HL-60 (cell line): ENCODE data around the gene CERS5.

Experiments
- GABPA ChIP-seq: IDR thresholded peaks from 2 replicates; pipeline ENCODE4 v1.6.1; 2012; ENCODE audit warnings: low read depth
- POLR2AphosphoS5 ChIP-seq: IDR thresholded peaks from 2 replicates; pipeline ENCODE4 v1.6.1; 2012; ENCODE audit warnings: low read depth
- TF ChIP-seq, protein P1 (sequence below): IDR thresholded peaks from one replicate; pipeline ENCODE4 v1.5.1; 2011; ENCODE audit warnings: low read length, control low read depth, inconsistent platforms; ENCODE audit not compliant: insufficient read depth
- TF ChIP-seq, protein P2 (sequence below): IDR thresholded peaks from 2 replicates; pipeline ENCODE4 v1.6.1; 2012; ENCODE audit warnings: low read depth; ENCODE audit not compliant: insufficient replicate concordance

DNA sequence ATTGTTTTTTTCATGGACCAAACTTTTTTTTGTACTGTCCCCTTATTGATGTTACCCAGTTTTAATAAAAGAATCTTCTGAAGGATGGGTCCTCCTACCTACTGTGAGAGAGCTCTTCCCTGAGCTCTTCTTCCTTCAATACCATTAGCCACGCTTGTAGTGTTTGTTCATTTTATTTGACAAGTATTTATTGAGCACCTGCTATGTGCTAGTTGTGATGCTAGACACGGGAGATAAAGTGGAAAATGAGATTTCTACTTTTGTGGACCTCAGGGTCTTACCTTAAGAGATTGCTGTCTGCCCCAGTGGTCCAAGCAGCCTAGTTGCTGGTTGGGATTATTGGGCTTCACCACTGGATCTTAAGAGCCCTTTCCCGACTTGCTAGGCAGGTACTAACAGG lies 66.6 kb downstream of the CERS5 start:
- TF ChIP-seq, protein P1, sequence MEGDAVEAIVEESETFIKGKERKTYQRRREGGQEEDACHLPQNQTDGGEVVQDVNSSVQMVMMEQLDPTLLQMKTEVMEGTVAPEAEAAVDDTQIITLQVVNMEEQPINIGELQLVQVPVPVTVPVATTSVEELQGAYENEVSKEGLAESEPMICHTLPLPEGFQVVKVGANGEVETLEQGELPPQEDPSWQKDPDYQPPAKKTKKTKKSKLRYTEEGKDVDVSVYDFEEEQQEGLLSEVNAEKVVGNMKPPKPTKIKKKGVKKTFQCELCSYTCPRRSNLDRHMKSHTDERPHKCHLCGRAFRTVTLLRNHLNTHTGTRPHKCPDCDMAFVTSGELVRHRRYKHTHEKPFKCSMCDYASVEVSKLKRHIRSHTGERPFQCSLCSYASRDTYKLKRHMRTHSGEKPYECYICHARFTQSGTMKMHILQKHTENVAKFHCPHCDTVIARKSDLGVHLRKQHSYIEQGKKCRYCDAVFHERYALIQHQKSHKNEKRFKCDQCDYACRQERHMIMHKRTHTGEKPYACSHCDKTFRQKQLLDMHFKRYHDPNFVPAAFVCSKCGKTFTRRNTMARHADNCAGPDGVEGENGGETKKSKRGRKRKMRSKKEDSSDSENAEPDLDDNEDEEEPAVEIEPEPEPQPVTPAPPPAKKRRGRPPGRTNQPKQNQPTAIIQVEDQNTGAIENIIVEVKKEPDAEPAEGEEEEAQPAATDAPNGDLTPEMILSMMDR = no peak
- TF ChIP-seq POLR2AphosphoS5 = no peak
- TF ChIP-seq GABPA = no peak
- TF ChIP-seq, protein P2, sequence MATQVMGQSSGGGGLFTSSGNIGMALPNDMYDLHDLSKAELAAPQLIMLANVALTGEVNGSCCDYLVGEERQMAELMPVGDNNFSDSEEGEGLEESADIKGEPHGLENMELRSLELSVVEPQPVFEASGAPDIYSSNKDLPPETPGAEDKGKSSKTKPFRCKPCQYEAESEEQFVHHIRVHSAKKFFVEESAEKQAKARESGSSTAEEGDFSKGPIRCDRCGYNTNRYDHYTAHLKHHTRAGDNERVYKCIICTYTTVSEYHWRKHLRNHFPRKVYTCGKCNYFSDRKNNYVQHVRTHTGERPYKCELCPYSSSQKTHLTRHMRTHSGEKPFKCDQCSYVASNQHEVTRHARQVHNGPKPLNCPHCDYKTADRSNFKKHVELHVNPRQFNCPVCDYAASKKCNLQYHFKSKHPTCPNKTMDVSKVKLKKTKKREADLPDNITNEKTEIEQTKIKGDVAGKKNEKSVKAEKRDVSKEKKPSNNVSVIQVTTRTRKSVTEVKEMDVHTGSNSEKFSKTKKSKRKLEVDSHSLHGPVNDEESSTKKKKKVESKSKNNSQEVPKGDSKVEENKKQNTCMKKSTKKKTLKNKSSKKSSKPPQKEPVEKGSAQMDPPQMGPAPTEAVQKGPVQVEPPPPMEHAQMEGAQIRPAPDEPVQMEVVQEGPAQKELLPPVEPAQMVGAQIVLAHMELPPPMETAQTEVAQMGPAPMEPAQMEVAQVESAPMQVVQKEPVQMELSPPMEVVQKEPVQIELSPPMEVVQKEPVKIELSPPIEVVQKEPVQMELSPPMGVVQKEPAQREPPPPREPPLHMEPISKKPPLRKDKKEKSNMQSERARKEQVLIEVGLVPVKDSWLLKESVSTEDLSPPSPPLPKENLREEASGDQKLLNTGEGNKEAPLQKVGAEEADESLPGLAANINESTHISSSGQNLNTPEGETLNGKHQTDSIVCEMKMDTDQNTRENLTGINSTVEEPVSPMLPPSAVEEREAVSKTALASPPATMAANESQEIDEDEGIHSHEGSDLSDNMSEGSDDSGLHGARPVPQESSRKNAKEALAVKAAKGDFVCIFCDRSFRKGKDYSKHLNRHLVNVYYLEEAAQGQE = no peak
